Caco-2 (cell line): ENCODE measurements around the gene TNFRSF18. TPM values are rescaled to one million over a fixed set of nuclear protein-coding genes. Genes with fewer than 3 reads are reported as not detected.

Experiments
- BruUV-seq: library from RNA; stranded (reverse); fragments of 400-500 nt; replicated peaks from 2 replicates; lab custom pipeline; 2021; lab: Mats Ljungman, UMichigan
- CTCF ChIA-PET: fragments of 300-600 bp; sonication (Branson Sonifier 250); formaldehyde crosslinking; loops from one replicate; lab custom pipeline; 2022; ENCODE audit warnings: antibody characterized with exemption; lab: Charles Lee
- POLR2A ChIA-PET: fragments of 300-600 bp; sonication (Branson Sonifier 250); formaldehyde crosslinking; loops from one replicate; lab custom pipeline; 2022; ENCODE audit warnings: antibody characterized with exemption; lab: Charles Lee
- DNase-seq, 2 experiments: peaks; one replicate each; pipeline versions ENCODE4 v3.0.0 to v3.0.0-alpha.2; 2020 to 2022
- H3K27me3 ChIP-seq: replicated peaks from 2 replicates; pipeline ENCODE4 v1.6.0; 2011; ENCODE audit warnings: low read length; ENCODE audit not compliant: control insufficient read depth, insufficient read depth
- H3K36me3 ChIP-seq: 2 replicates; pipeline ENCODE4 v1.5.1; 2011; ENCODE audit warnings: low read length; ENCODE audit not compliant: control insufficient read depth, insufficient read depth
- H3K4me1 ChIP-seq: fragments of 250-450 bp; sonication (Bioruptor Pico); 2 replicates; pipeline ENCODE4 v1.5.1; 2020; ENCODE audit warnings: mild to moderate bottlenecking
- H3K4me3 ChIP-seq: 2 replicates; pipeline ENCODE4 v1.5.1; 2011; ENCODE audit warnings: low read depth, mild to moderate bottlenecking, control low read depth, low read length
- H3K9me3 ChIP-seq: fragments of 250-450 bp; sonication (Bioruptor Pico); 2 replicates; pipeline ENCODE4 v1.5.1; 2020; ENCODE audit warnings: mild to moderate bottlenecking, moderate library complexity
- H3K27ac Mint-ChIP-seq: one replicate; pipeline ENCODE4 v1.8.0; 2022; ENCODE audit warnings: mixed read lengths; ENCODE audit not compliant: unreplicated experiment
- H3K27me3 Mint-ChIP-seq: one replicate; pipeline ENCODE4 v1.8.0; 2022; ENCODE audit warnings: mixed read lengths; ENCODE audit not compliant: insufficient read depth, unreplicated experiment
- H3K36me3 Mint-ChIP-seq: one replicate; pipeline ENCODE4 v1.8.0; 2022; ENCODE audit warnings: mild to moderate bottlenecking, mixed read lengths; ENCODE audit not compliant: insufficient read depth, unreplicated experiment
- H3K4me1 Mint-ChIP-seq: one replicate; pipeline ENCODE4 v1.8.0; 2022; ENCODE audit warnings: low read depth, mixed read lengths; ENCODE audit not compliant: unreplicated experiment
- H3K4me3 Mint-ChIP-seq: one replicate; pipeline ENCODE4 v1.8.0; 2022; ENCODE audit warnings: mild to moderate bottlenecking, moderate library complexity, mixed read lengths; ENCODE audit not compliant: unreplicated experiment
- H3K9me3 Mint-ChIP-seq: one replicate; pipeline ENCODE4 v1.8.0; 2022; ENCODE audit warnings: mixed read lengths; ENCODE audit not compliant: unreplicated experiment
- intact Hi-C: fragments of 100-400 bp; cut with micrococcal nuclease; formaldehyde crosslinking; loops from one replicate; pipeline ENCODE4 v1.10.0; 2022; ENCODE audit not compliant: unreplicated experiment
- total RNA-seq: library from RNA; stranded (reverse); gene quantifications from 2 replicates; pipeline ENCODE4 v1.2.3, GENCODE V29; 2022
- TF ChIP-seq, protein P1 (sequence below), 2 experiments: fragments of 200-600 bp in 1 of 2; IDR thresholded peaks; 1 replicate in 1 of 2; 2 replicates in 1 of 2; pipeline versions ENCODE4 v1.5.1 to v1.8.0; 2011 to 2022; ENCODE audit warnings: antibody characterized with exemption in 1 of 2, control low read depth in 1 of 2, inconsistent platforms in 1 of 2, low read depth in 1 of 2, low read length in 1 of 2, mild to moderate bottlenecking in 1 of 2, moderate library complexity in 1 of 2; ENCODE audit not compliant: insufficient read depth in 1 of 2, severe bottlenecking in 1 of 2, unreplicated experiment in 1 of 2

The TNFRSF18 gene
- total RNA-seq, 1 experiment from 2014 or later: not detected

DNA sequence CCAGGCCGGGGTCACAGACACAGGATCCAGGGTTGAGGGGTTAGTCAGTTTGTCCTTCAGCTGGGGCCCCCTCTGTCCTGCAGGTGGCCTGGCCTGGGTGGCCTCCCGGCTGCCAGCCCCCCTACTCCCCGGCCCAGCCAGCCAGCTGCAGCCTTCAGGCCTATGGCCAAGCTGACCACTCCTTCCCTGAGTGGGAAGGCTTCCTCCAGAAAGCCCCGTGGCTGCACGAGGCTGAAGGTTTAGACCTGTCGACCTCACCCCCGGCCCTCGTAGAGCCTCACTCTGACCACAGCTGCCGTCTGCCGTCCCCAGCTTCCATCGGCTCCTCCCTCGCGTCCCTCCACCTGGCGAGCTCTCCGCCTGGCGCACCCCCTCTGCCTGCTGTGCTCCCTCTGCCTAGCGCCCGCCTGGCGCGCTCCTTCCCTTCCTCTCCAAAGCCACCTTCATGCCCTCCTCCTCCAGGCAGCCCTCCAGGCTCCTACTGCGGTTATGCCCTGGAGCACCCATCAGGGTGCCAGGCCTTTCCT is 23.1 kb downstream of the TNFRSF18 start:
- BruUV-seq: no TSS peak
- no peaks in the 10 kb centered on the region for H3K36me3 Mint-ChIP-seq
- H3K27me3 Mint-ChIP-seq: no peaks in the 10 kb centered on the region
- Histone ChIP-seq H3K36me3 (no peaks in the 10 kb centered on the region), H3K4me3 (no peak overlapping the region), H3K9me3 (no peaks in the 10 kb centered on the region), H3K4me1 (no peaks in the 10 kb centered on the region), H3K27me3 (no peaks in the 10 kb centered on the region)
- peak in 1 of 2 experiments; percentile 22 for DNase-seq
- ChIA-PET POLR2A (no interaction called here), CTCF (no interaction called here)
- H3K4me1 Mint-ChIP-seq: no peaks in the 10 kb centered on the region
- TF ChIP-seq, protein P1, sequence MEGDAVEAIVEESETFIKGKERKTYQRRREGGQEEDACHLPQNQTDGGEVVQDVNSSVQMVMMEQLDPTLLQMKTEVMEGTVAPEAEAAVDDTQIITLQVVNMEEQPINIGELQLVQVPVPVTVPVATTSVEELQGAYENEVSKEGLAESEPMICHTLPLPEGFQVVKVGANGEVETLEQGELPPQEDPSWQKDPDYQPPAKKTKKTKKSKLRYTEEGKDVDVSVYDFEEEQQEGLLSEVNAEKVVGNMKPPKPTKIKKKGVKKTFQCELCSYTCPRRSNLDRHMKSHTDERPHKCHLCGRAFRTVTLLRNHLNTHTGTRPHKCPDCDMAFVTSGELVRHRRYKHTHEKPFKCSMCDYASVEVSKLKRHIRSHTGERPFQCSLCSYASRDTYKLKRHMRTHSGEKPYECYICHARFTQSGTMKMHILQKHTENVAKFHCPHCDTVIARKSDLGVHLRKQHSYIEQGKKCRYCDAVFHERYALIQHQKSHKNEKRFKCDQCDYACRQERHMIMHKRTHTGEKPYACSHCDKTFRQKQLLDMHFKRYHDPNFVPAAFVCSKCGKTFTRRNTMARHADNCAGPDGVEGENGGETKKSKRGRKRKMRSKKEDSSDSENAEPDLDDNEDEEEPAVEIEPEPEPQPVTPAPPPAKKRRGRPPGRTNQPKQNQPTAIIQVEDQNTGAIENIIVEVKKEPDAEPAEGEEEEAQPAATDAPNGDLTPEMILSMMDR (IDR thresholded peaks at IDR 0.05; ENCODE audit: insufficient read depth in 1 of 2, low read depth in 1 of 2, low read length in 1 of 2, severe bottlenecking in 1 of 2, unreplicated experiment in 1 of 2): no peak
- no peaks in the 10 kb centered on the region for H3K9me3 Mint-ChIP-seq
- no peak overlapping the region for H3K27ac Mint-ChIP-seq
- intact Hi-C loops: no loop called here
- no peak overlapping the region for H3K4me3 Mint-ChIP-seq

DNA sequence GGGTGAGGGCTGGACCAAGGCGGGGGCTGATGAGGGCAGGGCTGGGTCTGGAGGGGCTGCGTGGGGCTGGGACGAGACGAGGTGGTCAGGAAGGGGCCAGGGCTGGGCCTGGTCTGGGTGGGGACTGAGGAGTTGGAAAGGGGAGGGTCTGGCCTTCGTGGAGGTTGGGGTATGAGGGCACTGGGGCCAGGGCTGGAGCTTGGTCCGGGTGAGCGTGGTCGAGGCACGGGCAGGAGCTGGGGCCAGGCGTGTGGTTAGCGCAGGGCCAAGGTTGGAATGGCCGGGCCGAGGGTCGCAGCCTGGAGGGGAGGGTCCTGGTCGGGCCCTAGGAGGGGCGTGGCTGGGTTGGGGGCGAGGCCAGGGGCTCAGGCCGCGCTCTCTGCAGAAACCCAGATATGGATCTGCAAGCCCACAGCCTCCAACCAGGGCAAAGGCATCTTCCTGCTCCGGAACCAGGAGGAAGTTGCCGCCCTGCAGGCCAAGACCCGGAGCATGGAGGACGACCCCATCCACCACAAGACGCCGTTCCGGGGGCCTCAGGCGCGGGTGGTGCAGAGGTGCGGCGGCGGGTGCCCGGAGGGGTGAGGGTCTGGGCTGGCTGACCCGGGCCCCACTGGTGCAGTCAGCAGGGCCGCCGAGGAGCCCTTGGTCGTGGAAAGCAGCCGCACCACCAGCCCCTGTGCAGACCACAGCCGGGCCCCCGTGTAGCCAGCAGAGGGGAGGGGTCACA is 23.7 kb downstream of the TNFRSF18 start:
- Mint-ChIP-seq H3K27ac (no peak overlapping the region), H3K36me3 (no peaks in the 10 kb centered on the region), H3K9me3 (no peaks in the 10 kb centered on the region), H3K4me1 (no peaks in the 10 kb centered on the region), H3K4me3 (no peak overlapping the region), H3K27me3 (no peaks in the 10 kb centered on the region)
- no peaks in the 10 kb centered on the region for H3K9me3 ChIP-seq
- intact Hi-C loops: no loop called here
- H3K4me3 ChIP-seq: no peak overlapping the region
- DNase-seq: peak in 1 of 2 experiments; percentile 21
- no peaks in the 10 kb centered on the region for H3K36me3 ChIP-seq
- TF ChIP-seq, protein P1 (IDR thresholded peaks at IDR 0.05; ENCODE audit: insufficient read depth in 1 of 2, low read depth in 1 of 2, low read length in 1 of 2, severe bottlenecking in 1 of 2, unreplicated experiment in 1 of 2): no peak
- no peaks in the 10 kb centered on the region for H3K27me3 ChIP-seq
- ChIA-PET POLR2A (no interaction called here), CTCF (no interaction called here)
- BruUV-seq: no TSS peak
- H3K4me1 ChIP-seq: no peaks in the 10 kb centered on the region

DNA sequence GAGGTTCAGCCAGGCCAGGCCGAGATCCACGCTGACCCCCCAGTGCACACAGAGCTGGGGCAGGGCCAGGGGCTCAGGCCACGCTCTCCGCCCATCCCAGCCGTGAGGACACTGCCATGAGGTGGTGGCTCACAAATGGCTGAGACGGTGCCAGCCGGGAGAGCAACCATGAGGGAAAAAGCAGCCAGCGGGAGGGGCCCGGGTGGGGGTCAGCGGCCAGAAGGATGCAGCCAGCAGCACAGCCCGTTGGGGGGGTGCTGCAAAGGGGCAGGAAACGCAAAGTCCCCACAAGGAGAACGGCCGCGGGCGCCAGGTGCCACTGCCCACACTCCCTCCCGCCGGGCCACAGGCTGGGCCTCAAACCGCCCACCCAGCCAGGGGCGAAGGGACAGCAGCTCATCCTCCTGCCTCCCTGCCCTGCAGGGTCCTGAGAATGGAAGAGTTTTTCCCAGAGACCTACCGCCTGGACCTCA is 24.4 kb downstream of the TNFRSF18 start:
- TF ChIP-seq, protein P1 (IDR thresholded peaks at IDR 0.05; ENCODE audit: insufficient read depth in 1 of 2, low read depth in 1 of 2, low read length in 1 of 2, severe bottlenecking in 1 of 2, unreplicated experiment in 1 of 2): no peak
- no peaks in the 10 kb centered on the region for H3K27me3 Mint-ChIP-seq
- ChIA-PET CTCF (no interaction called here), POLR2A (no interaction called here)
- Histone ChIP-seq H3K36me3 (no peaks in the 10 kb centered on the region), H3K4me1 (no peaks in the 10 kb centered on the region), H3K4me3 (no peak overlapping the region), H3K27me3 (no peaks in the 10 kb centered on the region), H3K9me3 (no peaks in the 10 kb centered on the region)
- no peak for DNase-seq
- no peaks in the 10 kb centered on the region for H3K36me3 Mint-ChIP-seq
- no TSS peak for BruUV-seq
- no peak overlapping the region for H3K4me3 Mint-ChIP-seq
- intact Hi-C loops: no loop called here
- no peaks in the 10 kb centered on the region for H3K9me3 Mint-ChIP-seq
- peaks cover 2% of the 10 kb centered on the region for H3K4me1 Mint-ChIP-seq
- H3K27ac Mint-ChIP-seq: no peak overlapping the region
